Measurements from ENCODE around the gene IRAK2.

DNA sequence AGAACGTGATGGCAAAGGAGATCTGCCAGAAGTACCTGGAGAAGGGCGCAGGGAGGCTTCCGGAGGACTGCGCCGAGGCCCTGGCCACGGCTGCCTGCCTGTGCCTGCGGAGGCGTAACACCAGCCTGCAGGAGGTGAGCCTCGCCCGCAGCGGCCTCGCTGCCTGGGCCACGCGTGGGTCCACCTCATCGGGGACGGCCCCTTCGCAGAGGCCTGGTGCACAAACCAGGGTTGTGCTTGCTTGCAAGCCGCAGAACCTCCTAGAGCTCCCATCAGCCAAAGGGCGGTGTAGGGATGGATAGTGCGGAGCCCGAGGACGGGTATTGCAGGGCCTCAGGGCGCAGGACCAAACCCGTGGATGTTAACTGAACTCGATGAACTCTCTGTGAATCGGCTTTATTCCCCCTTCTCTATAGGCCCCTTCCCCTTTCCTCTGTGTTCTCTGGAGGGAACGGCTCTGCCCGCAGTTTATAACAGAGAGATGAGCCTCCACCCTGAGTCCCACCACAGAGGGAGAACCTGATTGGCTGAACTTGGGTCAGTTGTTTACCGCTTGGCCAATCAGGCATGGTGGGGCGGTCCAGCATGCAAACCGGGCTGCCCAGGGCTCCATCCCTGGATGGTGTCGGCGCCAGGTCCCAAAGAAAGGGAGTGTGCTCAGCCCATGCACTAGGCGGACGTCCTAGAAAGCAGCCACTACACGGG lies 70.0 kb downstream of the IRAK2 start:
- TF ChIP-seq, protein P1, sequence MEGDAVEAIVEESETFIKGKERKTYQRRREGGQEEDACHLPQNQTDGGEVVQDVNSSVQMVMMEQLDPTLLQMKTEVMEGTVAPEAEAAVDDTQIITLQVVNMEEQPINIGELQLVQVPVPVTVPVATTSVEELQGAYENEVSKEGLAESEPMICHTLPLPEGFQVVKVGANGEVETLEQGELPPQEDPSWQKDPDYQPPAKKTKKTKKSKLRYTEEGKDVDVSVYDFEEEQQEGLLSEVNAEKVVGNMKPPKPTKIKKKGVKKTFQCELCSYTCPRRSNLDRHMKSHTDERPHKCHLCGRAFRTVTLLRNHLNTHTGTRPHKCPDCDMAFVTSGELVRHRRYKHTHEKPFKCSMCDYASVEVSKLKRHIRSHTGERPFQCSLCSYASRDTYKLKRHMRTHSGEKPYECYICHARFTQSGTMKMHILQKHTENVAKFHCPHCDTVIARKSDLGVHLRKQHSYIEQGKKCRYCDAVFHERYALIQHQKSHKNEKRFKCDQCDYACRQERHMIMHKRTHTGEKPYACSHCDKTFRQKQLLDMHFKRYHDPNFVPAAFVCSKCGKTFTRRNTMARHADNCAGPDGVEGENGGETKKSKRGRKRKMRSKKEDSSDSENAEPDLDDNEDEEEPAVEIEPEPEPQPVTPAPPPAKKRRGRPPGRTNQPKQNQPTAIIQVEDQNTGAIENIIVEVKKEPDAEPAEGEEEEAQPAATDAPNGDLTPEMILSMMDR (IDR thresholded peaks at IDR 0.05), result no peak
- TF ChIP-seq POLR2AphosphoS5 (IDR thresholded peaks at IDR 0.05) (no peak), POLR2A (IDR thresholded peaks at IDR 0.05) (no peak)
